GM19240 (cell line): ENCODE measurements around the gene SNRPE.
A peak's percentile ranks its signal among the peaks of the same experiment; 100 is the strongest.
"Not testable (repeated sequence)": the region's sequence is repeated elsewhere in the genome, so short reads cannot be mapped to it uniquely, and the experiment has no call there.

Experiments used
- DNase-seq: peaks from one replicate; pipeline ENCODE4 v3.0.0; 2011; ENCODE audit warnings: low spot score; ENCODE audit not compliant: insufficient read length

SNRPE gene

DNA sequence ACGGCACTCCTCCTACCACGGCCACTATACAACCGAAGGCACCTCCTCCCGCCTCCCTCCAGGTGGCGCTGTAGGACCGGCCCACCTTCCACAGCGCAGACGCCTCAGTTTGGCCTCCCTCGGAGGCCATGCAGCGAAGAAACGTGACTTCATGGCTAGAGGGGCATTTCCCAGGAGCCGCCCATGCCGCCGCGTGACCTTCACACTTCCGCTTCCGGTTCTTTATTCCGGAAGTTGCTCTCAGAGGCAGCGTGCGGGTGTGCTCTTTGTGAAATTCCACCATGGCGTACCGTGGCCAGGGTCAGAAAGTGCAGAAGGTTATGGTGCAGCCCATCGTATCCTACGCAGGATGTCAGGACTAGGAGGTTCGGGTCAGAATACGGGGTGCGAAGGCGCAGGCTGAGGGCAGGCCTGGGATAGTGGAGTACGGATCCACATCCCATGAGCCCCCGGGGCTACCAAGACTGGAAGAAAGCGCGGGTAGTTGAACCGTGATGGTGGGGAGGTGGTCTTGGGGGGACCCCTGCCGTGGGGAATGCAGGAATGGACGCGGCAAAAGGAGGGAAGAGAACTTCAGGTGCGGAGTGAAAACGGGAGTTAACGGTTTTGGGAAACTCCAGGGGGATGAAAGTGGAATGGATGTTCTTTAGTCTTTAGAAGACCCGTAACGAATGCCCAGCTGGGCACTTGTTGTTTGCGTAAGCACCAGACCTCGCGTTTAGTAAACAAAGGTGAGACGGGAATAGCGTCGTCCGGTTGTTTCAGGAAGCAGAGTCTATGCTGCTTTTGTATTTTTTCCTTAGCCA lies at the start of gene SNRPE:
SNRPE (plus strand) TSS at position 221 of the 806 bp plus-strand sequence; CDS start at position 282, 61 bp downstream.
- peak; percentile 88 for DNase-seq

- DNase-seq = no peak
These were observed 47.6 kb upstream of the SNRPE start for GRCh38 chr1:203813581-203814341.

GRCh38 chr1:203818399-203818798 lies 43.0 kb upstream of the SNRPE start:
- no peak for DNase-seq

DNA sequence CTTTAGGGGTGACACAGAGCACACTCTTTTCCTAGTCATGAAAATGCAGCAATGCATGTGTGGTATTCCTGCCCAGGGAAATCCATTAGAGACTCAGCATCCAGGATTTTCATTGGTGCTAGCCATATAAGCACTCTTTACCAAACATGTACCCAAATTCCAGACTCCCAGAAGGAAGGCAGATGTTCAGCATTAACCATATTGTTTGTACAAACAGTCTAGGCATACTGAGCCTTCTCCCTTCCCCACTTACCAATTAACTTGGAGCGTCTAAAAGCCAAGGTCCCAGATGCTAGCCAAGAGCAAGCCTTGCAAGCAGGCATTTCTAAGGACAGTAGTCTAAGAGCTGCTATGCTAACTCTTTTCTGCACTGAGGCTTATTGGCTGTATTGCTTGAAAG lies 38.1 kb upstream of the SNRPE start:
- no peak for DNase-seq

DNA sequence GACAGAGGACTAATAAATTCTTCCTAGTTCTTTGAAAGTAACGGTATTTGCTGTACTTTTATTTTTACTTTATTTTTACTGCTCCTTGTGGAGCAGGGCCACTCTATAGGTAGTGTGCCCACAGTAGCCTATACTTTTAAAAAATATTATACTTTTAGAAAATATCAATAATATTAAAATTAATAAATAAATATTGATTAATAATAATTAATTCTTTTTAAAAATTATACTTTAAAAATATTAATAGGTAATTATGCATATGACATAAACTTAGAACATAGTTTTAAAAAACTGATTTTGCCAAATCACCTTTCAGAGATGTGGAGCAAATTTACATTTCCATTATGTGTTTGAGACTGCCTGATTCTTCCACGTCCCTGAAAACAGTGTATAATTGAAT lies 35.2 kb upstream of the SNRPE start:
- no peak for DNase-seq

- no peak for DNase-seq
These were observed 33.4 kb upstream of the SNRPE start for GRCh38 chr1:203828002-203828401.

DNA sequence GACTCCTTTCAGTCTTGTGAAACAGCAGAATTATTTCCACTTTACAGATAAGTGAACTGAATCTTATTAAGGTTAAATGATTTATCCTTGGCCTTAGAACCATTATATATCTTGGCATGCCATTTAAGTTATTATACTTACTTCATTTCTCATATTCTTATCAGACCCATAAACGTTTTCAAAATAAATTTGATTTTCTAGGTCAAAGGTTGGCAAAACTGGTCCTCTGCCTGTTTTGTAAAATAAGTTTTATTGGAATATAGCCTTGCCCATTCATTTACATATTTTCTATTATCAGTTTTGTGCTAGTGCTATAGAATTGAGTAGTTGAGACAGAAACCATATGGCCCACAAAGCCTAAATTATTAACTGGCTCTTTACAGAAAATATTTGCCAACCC lies 32.9 kb upstream of the SNRPE start:
- no peak for DNase-seq

- DNase-seq = not testable (repeated sequence)
These were observed 32.2 kb upstream of the SNRPE start for GRCh38 chr1:203829247-203829646.

DNA sequence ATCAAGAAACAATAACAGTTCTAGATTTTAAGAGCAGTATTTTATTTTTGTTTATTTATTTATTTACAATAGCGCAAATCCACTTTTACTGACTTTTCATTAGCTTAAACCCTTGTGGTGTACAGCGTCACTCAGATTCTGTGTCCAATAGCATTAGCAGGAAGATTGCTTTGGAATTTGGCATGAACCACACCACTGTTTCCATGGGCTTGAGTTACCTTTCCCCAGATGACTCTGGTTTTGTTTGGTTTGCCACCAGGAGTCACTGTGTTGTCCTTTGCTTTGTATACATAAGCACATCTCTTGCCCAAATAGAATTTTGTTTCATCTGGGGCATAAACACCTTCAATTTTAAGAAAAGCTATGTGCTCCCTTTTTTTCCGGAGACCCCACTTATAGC lies 25.9 kb upstream of the SNRPE start:
- no peak for DNase-seq

DNA sequence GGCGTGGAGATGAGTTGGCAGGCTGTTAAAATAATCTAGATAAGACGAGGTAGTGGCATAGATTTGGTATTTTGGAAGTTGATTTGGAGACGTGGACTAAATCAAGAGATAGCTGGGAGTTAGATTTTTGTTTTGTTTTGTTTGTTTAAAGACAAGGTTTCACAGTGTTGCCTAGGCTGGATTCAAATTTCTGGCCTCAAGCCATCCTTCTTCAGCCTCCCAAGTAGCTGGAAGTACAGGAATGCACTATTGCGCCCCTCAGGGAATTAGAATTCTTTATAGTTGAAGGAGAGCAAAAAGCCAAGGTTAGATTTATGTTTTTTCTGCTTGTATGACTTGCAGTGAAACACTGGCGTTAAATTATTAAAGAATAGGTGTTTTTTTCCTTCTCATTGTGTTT lies 22.3 kb upstream of the SNRPE start:
- DNase-seq = no peak

- DNase-seq = no peak
These were observed 21.1 kb upstream of the SNRPE start for GRCh38 chr1:203840208-203840808.

DNA sequence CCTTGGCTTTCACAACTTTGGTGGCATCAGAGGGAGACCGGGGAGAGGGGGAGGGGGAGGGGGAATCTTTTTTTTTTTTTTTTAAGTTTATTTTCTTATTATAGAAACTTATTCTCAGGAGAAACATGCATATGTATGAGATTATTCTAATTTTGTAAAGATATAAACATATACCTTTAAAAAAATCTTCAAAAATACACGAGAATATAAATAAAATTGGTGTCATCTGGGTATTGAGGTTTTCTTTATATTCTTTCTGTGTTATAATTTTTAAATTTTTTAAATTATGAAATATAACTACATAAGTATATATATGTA lies 18.9 kb upstream of the SNRPE start:
- DNase-seq = no peak

DNA sequence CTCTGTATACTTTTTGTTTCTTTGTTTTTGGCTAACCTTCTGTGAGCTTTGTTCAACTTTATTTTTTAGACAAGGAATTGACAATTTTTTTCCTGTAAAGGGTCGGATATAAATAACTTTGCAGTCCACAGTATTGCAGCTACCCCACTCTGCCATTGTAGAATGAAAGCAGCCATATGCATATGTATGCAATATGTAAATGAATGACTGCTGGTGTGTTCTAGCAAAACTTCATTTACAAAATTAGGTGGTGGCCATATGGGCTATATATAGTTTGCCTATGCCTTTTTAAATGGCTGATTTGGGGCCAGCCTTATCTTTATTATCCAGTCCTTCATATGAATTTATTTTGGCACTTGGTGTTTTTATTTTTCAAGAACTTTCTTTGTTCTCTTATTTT lies 18.0 kb upstream of the SNRPE start:
- no peak for DNase-seq

DNA sequence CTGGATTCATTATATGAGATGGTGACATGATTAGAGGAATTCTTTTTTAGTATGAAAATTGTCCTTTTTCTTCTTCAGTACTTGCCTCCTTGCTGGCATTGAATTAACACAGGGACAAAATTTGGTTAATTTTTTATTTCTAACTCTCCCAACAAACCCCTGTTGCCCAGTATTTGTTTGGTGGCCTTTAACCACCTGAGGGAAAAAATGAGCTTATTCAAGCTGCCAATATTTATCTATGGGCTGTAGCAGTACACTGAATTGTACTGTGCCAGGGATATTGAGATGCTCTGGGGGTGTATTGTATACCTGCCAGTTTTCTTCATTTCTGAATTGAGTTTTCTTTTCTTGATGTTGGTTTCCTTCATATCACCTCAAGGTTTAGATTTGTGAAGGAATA lies 8.3 kb upstream of the SNRPE start:
- not testable (repeated sequence) for DNase-seq

GRCh38 chr1:203858055-203858454 lies 3.3 kb upstream of the SNRPE start:
- DNase-seq = no peak

- DNase-seq = no peak
These were observed 2.4 kb upstream of the SNRPE start for GRCh38 chr1:203858975-203859374.

GRCh38 chr1:203860396-203861025 lies 888 bp upstream of the SNRPE start:
- DNase-seq = no peak

- DNase-seq = no peak
These were observed 6.4 kb downstream of the SNRPE start for GRCh38 chr1:203867802-203868201.

DNA sequence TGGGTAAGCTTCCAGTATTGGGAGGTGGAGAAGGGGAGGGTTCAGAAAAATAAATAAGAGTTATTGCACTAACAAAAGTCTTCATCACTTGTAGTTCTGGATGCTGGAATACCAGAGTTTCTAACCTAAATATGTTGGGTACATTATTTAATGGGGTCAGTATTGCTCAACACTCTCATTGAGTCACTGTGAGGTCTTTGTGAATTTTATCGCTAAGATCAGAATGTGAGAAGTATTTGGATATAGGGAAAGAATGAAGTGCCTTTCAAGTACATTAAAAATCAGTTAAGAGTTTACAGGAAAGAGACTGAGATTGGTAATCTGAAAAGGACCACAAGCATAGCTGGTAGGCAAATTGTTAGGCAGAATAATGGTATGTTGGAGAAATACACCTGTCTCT lies 8.8 kb downstream of the SNRPE start:
- no peak for DNase-seq

DNA sequence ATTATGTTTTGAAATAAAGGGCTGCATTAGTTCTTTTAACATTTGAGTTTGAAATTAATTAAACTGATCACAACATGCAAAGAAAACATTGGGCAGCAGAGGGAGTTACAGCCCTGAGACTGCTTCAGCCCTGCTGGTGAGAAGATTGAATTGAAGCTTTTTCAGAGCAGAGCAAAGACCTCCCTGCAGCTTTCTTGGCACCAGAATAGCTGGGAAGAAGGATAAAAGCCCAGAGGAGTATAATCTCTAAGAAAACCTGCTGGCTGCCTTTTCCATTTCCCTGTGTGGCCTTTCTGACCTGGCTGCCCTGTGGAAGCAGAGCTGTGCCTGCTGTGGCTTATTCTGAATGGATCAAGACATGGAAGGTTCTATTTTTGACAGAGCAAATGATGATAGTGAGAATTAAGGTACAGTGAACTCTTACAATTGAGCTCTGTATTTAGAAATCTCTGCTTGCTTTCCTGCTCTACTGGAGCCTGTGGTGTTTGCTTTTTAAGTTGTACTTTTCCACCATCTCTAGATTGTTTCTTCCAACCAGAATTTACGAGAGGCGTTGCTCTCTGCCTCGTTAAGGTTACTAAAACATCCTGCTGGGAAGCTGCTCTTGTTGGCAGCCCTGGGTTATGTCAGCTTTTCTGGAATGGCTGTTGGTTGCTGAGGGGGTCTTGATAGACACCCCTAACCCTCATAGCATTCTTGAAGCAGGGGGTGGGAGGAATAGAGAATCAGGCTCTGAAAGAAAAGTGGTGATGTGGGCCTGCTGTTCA lies 9.9 kb downstream of the SNRPE start:
- DNase-seq = peak; percentile 13

- no peak for DNase-seq
These were observed 11.7 kb downstream of the SNRPE start for GRCh38 chr1:203873094-203873493.
